GM12872 (cell line): ENCODE results near the gene FGF22.

Source experiments
- TF ChIP-seq, protein P1 (sequence below): IDR thresholded peaks from 3 replicates; pipeline ENCODE4 v1.5.1; 2011; ENCODE audit warnings: low read depth, mild to moderate bottlenecking, low read length, moderate library complexity; ENCODE audit not compliant: insufficient read depth

FGF22 gene

DNA sequence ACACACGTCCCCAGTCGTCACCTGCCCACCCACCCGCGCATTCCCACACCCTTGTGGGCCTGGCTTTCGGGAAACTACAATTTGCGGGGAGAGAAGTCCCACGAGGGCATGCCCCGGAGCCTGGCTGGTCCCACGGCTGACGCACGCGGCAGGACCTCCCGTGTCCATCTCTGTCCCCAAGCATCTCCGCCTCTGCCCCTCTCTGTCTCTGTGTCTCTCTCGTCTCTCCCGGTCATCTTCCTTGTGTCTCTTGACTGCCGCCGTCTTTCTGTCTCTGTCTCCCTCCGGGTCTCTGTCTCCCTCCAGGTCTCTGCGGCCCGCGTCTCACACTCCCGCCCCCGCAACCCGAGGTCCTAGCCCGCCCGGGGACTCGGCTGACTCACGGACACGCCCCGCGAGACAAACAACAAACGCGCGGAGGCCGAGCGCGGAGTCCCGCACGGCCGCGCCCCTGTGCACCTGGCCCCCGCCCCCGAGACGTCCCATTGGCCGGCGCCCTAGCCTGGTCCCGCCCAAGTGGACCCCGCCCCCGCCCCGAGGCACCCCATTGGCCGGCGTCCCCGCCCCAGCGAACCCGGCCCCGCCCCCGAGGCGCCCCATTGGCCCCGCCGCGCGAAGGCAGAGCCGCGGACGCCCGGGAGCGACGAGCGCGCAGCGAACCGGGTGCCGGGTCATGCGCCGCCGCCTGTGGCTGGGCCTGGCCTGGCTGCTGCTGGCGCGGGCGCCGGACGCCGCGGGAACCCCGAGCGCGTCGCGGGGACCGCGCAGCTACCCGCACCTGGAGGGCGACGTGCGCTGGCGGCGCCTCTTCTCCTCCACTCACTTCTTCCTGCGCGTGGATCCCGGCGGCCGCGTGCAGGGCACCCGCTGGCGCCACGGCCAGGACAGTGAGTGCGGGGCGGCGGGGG is at the start of gene FGF22:
Gene FGF22 (plus strand): TSS at position 627 of the 908 bp plus-strand sequence. CDS start 47 bp downstream, at position 674.
- TF ChIP-seq, protein P1, sequence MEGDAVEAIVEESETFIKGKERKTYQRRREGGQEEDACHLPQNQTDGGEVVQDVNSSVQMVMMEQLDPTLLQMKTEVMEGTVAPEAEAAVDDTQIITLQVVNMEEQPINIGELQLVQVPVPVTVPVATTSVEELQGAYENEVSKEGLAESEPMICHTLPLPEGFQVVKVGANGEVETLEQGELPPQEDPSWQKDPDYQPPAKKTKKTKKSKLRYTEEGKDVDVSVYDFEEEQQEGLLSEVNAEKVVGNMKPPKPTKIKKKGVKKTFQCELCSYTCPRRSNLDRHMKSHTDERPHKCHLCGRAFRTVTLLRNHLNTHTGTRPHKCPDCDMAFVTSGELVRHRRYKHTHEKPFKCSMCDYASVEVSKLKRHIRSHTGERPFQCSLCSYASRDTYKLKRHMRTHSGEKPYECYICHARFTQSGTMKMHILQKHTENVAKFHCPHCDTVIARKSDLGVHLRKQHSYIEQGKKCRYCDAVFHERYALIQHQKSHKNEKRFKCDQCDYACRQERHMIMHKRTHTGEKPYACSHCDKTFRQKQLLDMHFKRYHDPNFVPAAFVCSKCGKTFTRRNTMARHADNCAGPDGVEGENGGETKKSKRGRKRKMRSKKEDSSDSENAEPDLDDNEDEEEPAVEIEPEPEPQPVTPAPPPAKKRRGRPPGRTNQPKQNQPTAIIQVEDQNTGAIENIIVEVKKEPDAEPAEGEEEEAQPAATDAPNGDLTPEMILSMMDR = no peak

DNA sequence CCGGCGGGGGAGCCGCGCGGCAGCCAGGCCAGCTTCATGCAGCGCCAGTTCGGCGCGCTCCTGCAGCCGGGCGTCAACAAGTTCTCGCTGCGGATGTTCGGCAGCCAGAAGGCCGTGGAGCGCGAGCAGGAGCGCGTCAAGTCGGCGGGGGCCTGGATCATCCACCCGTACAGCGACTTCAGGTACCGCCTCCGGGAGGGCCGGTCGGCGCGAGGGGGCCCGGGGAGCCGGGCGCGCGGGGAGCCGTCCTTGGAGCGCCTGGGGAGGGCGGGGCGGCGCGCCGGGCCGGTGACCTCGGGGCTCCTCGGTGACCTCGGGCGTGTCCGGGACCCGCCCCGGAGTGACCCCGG is 49.3 kb upstream of the FGF22 start:
- TF ChIP-seq, protein P1 = no peak

DNA sequence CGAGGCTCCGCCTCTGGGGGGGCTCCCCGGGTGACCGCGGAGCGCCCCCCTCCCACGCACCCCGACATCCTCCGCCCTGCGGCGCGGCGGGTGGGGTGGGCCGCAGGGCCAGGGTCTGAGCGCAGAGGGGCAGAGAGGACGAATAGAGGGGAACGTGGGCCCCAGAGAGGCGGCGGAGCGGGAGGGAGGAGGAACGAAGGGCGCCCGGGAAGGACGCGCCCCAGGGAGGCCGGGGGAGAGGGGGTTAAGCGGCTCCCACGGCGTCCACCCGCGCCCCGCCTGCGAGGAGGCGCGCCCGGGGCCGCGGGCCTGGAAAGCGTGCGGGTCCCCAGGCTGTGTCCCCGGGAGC is 49.0 kb upstream of the FGF22 start:
- TF ChIP-seq, protein P1 = no peak

DNA sequence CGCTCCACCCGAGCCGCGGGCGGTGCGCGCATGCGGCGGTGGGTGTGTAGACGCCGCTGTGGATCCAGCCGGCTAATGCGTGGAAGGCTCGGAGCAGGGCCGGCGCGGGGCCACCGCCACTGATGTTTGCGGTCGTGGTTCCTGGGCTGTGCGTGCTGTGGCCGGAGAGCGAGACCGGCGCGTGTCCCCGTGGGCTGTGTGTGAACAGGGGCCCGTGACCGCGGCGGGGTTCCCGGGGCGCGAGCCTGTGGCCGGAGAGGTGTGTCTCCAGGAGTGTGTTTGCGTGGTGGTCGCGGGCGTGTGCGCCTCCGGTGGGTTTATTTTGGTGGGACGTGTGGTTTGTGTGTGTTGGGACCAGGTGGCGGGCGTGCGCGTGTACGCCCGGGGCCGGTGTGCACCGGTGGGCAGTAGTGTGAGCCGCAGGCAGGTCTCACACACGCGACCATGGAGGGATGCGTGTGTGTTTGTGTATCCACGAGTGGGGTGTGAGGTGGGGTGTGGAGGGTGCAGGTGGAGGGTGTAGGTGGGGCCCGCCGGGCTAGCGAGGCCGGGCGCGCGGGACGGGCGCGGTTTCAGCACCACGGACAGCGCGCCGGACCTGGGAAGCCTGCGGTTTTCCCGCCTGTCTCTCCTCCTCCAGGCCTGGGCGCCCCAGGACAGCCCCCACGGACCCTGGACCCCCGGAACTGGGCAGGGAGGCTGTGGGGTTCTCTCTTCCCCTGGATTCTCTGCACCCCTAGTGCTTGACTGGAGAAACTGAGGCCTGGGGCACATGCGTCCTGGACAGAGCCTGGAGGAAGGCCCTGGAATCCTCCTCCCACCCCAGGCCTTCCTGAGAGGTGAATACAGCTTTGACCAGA is 48.4 kb upstream of the FGF22 start:
- TF ChIP-seq, protein P1 = no peak

DNA sequence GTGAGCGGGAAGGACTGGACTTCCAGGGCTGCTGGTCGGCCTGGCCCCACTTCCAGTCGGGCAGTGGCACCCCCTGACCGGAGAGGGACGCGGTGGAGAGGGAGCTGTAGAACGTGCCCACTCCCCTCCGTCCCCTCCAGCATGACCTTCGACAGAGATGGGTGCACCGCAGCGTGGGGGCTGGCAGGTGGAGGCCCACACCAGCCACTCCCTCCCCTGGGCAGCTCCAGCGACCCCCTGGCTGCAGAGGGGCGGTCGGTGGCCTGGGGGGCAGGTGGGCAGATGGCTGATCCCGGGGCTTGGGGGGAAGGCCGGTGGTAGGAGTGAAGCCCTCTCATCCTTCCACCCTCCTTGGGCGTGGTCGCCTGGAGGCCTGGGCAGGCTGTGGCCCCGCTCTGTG is 47.6 kb upstream of the FGF22 start:
- TF ChIP-seq, protein P1 = no peak

DNA sequence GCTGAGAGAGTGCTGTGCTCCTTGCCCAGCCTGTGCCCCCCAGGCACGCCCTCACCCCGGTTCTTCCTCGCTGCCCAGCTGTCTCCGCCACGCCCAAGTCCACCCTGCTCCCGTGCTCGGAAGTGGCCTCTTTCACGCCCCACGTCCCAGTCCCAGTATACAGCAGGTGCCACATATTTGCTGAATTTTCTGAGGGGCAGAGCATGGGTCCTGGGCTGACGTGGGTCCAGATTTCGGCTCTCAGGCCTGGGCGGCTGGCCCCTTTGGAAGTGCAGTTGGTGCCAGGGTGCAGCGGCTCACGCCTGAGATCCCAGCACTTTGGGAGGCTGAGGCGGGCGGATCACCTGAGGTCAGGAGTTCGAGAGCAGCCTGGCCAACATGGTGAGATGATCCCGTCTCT is 46.6 kb upstream of the FGF22 start:
- TF ChIP-seq, protein P1 = no peak

DNA sequence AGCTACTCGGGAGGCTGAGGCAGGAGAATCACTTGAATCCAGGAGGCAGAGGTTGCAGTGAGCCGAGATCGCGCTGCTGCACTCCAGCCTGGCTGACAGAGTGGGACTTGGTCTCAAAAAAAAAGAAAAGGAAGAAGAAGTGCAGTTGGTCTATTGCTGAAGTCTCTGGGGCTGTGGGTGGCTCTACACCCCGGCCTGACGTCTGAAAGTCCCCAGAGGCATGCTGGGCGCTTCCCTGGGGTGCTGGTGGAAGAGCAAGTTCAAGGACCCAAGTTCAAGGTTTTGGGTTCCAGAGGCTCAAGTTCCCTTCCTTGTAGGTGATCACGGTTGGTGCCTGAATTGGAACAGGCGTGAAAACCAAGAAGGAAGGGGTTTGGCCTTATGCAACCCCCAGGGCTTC is 46.2 kb upstream of the FGF22 start:
- TF ChIP-seq, protein P1 = no peak
